ENCODE measurements around the gene GABRE.

DNA sequence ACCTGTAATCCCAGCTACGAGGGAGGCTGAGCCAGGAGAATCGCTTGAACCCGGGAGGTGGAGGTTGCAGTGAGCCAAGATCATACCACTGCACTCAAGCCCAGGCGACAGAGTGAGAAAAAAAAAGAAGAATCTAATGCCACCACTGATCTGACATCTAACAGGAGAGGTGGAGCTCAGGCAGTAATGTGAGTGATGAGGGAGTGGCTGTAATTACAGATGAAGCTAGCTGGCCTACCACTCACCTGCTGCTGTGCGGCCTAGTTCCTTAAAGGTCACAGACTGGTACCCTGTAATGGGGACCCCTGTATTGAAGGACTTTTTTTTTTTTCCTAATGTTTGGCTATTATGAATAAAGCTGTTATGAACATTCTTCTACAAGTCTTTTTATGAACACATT, 25.3 kb upstream of the GABRE start:
- no peak for TF ChIP-seq POLR2A (IDR thresholded peaks at IDR 0.05; ENCODE audit: low read length)
- no peak for TF ChIP-seq GATA1 (IDR thresholded peaks at IDR 0.05; ENCODE audit: low read depth, low read length)
